ENCODE data around the gene CNPY4.

The CNPY4 gene

DNA sequence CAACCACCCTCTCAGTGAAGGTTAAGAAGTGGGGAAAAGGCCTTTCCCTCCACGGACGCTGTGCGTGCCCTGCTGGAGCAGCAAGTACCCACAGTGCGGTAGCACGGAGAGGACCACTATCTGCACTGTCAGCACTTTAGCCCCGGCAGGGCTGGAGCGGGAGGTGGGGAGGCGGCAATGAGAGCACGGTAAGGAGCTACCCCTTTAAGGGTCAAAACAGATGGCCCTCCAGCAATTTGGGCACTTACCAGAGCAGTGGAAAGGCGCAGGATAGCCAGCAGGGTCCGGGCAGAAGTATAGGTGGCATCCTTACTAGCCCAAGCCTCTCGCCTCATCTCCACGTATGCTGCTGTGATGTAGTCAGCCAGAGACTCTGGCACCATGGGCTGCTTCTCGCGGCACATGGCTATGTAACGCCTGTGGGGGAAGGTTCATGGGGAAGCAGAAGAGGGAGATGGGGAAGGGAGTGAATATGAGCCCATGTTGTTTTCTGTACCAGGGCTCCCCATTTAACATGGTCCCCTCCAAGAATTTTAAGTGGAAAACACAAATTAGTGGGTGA is 25.4 kb upstream of the CNPY4 start:
- DNase-seq (ENCODE audit: insufficient read length): no peak
- TF ChIP-seq POLR2A (IDR thresholded peaks at IDR 0.05; ENCODE audit: low read depth, low read length): peak; percentile 64
- no peak for TF ChIP-seq TAF1 (IDR thresholded peaks at IDR 0.05; ENCODE audit: borderline replicate concordance, low read depth, low read length)
- TF ChIP-seq POLR2AphosphoS5 (IDR thresholded peaks at IDR 0.05; ENCODE audit: low read depth, low read length): peak; percentile 60
- no peak for FAIRE-seq

DNA sequence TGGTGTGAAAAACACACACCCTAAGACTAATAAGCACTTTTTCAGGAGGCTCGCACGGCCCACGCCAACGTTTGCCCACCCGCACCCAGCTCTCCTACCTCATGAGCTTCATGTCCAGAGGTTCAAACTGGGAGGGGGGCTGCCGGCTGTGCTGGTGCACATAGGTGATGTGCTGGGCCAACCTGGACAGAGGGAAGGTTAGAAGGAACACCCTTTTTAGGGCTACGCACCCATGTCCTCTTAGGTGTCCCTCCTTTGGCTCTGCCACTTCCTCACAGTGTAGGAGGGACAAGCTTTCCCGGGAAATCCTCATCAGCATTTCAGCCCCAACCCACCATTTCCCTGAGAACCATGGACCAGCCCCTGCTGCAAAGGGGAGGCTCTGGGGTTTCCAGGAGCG is 24.1 kb upstream of the CNPY4 start:
- FAIRE-seq (no peak), DNase-seq (ENCODE audit: insufficient read length) (no peak)
- TF ChIP-seq TAF1 (IDR thresholded peaks at IDR 0.05; ENCODE audit: borderline replicate concordance, low read depth, low read length) (no peak), POLR2AphosphoS5 (IDR thresholded peaks at IDR 0.05; ENCODE audit: low read depth, low read length) (peak; percentile 12; the same call in 1 of the 2 replicates)

DNA sequence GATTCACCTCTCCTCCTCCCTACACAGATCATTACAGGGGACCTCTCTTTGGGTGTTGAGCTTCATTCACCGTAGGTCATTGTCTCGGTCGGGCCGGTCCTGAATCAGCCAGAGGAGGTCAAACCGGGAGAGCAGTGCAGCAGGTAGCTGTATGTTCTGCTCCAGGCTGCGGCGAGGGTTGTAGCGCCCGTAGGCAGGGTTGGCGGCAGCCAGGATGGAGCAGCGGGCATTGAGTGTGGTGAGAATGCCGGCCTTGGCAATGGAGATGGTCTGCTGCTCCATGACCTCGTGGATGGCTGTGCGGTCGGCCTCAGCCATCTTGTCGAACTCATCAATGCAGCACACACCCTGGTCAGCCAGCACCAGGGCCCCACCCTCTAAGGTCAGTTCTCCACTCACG is 23.7 kb upstream of the CNPY4 start:
- no peak; the same call in 1 of the 2 replicates for TF ChIP-seq POLR2A (IDR thresholded peaks at IDR 0.05; ENCODE audit: low read depth, low read length)
- no peak for TF ChIP-seq TAF1 (IDR thresholded peaks at IDR 0.05; ENCODE audit: borderline replicate concordance, low read depth, low read length)
- no peak; the same call in 1 of the 2 replicates for TF ChIP-seq POLR2AphosphoS5 (IDR thresholded peaks at IDR 0.05; ENCODE audit: low read depth, low read length)
- FAIRE-seq: no peak
- no peak for DNase-seq (ENCODE audit: insufficient read length)

DNA sequence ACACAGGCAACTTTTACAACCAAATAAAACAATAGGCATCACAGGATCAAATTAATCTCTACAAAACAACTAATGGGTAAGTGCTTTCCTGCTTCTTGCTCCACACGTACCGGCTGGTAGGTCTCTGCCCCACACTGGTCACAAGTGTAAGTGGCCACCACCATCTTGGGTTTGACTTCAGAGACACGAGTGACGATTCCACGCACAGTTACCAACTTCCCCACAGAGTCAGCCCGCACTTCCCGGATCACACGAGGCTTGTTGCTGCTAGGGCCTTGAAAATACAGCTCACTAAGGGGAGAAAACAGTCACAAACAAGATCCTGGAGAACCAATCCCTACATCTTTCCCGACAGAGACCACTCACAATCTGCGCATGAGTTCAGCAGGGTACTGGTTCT is 20.5 kb upstream of the CNPY4 start:
- TF ChIP-seq POLR2AphosphoS5 (IDR thresholded peaks at IDR 0.05; ENCODE audit: low read depth, low read length) (no peak), TAF1 (IDR thresholded peaks at IDR 0.05; ENCODE audit: borderline replicate concordance, low read depth, low read length) (no peak), POLR2A (IDR thresholded peaks at IDR 0.05; ENCODE audit: low read depth, low read length) (0 out of 2 replicates have a peak, but pooled peaks have one; percentile 8)
- FAIRE-seq (no peak), DNase-seq (ENCODE audit: insufficient read length) (no peak)

DNA sequence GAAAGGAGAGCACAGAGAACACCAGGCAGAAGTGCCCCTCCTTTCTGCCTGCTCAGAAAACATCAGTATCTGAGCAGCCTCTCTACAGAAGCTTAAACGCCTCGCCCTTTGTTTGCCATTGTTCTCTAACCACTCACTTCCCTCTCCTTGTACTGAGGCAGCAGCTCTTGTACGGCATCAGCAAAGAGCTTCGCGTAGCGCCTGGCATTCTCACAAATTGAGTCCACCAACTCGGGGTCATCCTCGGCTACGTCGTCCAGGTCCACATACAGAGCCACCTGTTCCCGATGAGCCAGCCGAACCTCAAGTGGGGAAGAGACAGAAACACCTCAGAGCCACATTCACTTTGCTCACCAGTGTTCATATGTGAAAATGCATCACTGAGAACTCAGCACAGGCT is 20.0 kb upstream of the CNPY4 start:
- FAIRE-seq (no peak), DNase-seq (ENCODE audit: insufficient read length) (no peak)
- TF ChIP-seq POLR2AphosphoS5 (IDR thresholded peaks at IDR 0.05; ENCODE audit: low read depth, low read length) (no peak), TAF1 (IDR thresholded peaks at IDR 0.05; ENCODE audit: borderline replicate concordance, low read depth, low read length) (no peak), POLR2A (IDR thresholded peaks at IDR 0.05; ENCODE audit: low read depth, low read length) (no peak)

DNA sequence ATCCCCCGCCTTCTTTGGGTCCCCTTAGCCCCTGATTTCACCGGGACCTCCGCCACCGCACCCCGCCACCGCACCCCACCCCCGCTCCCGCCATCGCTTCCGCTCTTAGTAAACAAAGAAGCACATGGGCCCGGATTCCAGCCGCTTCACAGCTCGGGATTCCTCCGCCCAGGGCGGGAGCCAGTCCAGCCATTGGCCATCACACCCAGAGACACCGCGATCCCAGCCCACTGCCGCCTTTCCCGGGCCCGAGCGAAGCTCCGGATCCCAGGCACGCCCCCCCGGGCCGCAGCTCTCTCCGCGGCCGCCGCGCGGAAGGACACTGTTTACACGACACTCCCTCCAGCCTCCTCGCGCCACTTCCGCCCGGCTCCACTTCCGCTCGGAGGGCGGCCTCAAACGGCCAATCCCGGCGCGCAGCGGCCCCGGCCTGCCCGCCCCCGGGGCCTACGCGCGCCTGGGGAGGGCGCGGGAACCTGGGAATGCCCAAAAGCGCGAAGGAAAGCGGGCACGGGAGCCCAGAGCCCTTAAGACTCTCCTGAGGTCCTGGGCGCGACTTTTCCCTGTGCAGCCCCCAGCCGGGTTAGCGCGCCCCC is 18.9 kb upstream of the CNPY4 start:
- DNase-seq (ENCODE audit: insufficient read length): peak; percentile 96
- peak; percentile 79 for FAIRE-seq
- TF ChIP-seq POLR2A (IDR thresholded peaks at IDR 0.05; ENCODE audit: low read depth, low read length) (peak; percentile 43), TAF1 (IDR thresholded peaks at IDR 0.05; ENCODE audit: borderline replicate concordance, low read depth, low read length) (0 out of 2 replicates have a peak, but pooled peaks have one; percentile 47), POLR2AphosphoS5 (IDR thresholded peaks at IDR 0.05; ENCODE audit: low read depth, low read length) (no peak)

GRCh38 chr7:100101016-100101862 is 18.2 kb upstream of the CNPY4 start, which contains the start of the genes AP4M1 and MCM7:
Gene AP4M1, plus strand, starts transcription at chr7:100101643. Its CDS starts 72 bp downstream, at chr7:100101715.
Gene MCM7, minus strand, starts transcription at chr7:100101397. Its CDS starts 103 bp downstream, at chr7:100101294.
- TF ChIP-seq POLR2AphosphoS5 (IDR thresholded peaks at IDR 0.05; ENCODE audit: low read depth, low read length) (peak; percentile 78), TAF1 (IDR thresholded peaks at IDR 0.05; ENCODE audit: borderline replicate concordance, low read depth, low read length) (peak; percentile 58; the same call in 1 of the 2 replicates), POLR2A (IDR thresholded peaks at IDR 0.05; ENCODE audit: low read depth, low read length) (peak; percentile 78)
- peak; percentile 96 for FAIRE-seq
- DNase-seq (ENCODE audit: insufficient read length): peak; percentile 99

GRCh38 chr7:100102950-100103840 is 16.2 kb upstream of the CNPY4 start:
- DNase-seq (ENCODE audit: insufficient read length) (no peak), FAIRE-seq (no peak)
- TF ChIP-seq POLR2AphosphoS5 (IDR thresholded peaks at IDR 0.05; ENCODE audit: low read depth, low read length): no peak
- no peak for TF ChIP-seq POLR2A (IDR thresholded peaks at IDR 0.05; ENCODE audit: low read depth, low read length)
- TF ChIP-seq TAF1 (IDR thresholded peaks at IDR 0.05; ENCODE audit: borderline replicate concordance, low read depth, low read length): no peak

GRCh38 chr7:100105534-100105933 is 13.9 kb upstream of the CNPY4 start:
- no peak for FAIRE-seq
- TF ChIP-seq POLR2AphosphoS5 (IDR thresholded peaks at IDR 0.05; ENCODE audit: low read depth, low read length): no peak
- no peak for TF ChIP-seq POLR2A (IDR thresholded peaks at IDR 0.05; ENCODE audit: low read depth, low read length)
- no peak for TF ChIP-seq TAF1 (IDR thresholded peaks at IDR 0.05; ENCODE audit: borderline replicate concordance, low read depth, low read length)
- no peak for DNase-seq (ENCODE audit: insufficient read length)

DNA sequence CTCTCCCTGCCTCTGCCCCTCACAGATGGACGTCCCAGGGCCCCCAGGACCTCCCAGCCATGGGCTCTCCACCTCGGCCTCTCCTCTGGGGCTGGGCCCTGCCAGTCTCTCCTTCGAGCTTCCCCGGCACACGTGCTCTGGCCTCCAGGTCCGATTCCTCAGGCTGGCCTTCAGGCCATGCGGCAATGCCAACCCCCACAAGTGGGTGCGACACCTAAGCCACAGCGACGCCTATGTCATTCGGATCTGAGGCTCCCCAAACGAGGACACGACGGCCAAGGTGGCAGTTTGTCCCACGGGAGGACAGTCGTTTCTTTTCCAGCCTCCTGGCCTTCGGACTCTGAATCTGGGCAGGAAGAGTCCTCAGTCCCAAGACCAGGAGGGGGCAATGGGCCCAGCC is 12.8 kb upstream of the CNPY4 start:
- TF ChIP-seq POLR2A (IDR thresholded peaks at IDR 0.05; ENCODE audit: low read depth, low read length): no peak
- TF ChIP-seq TAF1 (IDR thresholded peaks at IDR 0.05; ENCODE audit: borderline replicate concordance, low read depth, low read length): no peak
- TF ChIP-seq POLR2AphosphoS5 (IDR thresholded peaks at IDR 0.05; ENCODE audit: low read depth, low read length): no peak
- DNase-seq (ENCODE audit: insufficient read length) (no peak), FAIRE-seq (no peak)
